GM19240 (cell line): ENCODE data around the gene ASPSCR1.
"Not testable (repeated sequence)": the region's sequence is repeated elsewhere in the genome, so short reads cannot be mapped to it uniquely, and the experiment has no call there.

Experiments used
- DNase-seq: peaks from one replicate; pipeline ENCODE4 v3.0.0; 2011; ENCODE audit warnings: low spot score; ENCODE audit not compliant: insufficient read length

Gene ASPSCR1

GRCh38 chr17:81941484-81942166, 35.8 kb upstream of the ASPSCR1 start:
- DNase-seq = no peak

- no peak for DNase-seq
Observed at GRCh38 chr17:81942167-81942553, 35.3 kb upstream of the ASPSCR1 start.

GRCh38 chr17:81944858-81945257, 32.6 kb upstream of the ASPSCR1 start:
- no peak for DNase-seq

DNA sequence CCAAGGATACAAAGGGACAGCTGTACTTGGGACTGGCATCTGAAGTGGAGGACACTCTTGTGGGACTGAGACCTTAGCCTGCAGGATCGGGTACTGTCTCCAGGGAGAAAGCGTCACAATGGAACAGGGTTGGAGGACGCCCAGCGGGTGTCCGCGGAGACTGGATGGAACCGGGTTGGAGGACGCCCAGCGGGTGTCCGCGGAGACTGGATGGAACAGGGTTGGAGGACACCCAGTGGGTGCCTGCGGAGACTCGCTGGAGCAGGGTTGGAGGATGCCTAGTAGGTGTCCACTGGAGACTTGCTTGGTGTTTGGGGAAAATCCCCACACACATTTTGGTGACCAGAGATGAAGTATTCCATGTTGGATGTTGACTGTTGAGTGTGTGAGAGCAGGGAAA, 30.2 kb upstream of the ASPSCR1 start, which contains the start of gene MYADML2:
Gene MYADML2, minus strand, starts transcription at position 45 of the 400 bp plus-strand sequence. CDS start 5,492 bp downstream, outside the sequence.
- no peak for DNase-seq

DNA sequence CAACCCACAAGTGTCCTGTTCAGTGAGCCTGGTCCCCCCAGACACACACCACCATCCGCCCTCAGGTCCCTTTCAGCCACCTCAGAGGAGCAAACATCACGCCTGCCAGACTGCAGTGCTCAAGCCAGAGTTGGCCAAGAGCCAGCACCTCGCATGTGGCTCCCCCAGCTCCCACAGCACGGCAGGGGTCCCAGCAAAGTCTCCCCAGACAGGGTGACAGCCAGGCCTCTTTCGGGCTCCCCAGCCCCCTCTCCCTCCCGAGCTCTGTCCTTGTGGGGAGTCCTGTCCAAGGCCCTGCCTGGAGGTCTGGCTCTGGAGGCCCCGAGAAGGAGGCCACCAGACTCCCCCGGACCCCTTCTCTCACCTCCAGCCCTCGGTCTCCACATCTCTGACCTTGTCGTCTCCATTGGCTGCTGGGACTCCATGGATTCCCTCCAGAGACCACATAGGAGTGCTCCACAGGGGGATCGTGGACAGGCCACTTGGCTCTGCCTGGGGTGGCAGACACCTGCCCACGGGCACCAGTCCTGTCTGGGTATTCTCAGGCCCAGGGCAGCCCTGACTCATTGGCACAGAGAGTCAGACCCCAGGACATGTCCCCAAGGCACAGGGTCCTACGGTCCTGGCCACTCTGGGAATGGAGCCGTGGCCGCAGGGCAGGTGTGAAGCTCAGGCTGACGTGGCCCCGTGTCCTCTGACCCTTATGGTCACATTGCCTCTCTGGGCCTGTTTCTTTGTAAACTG, 28.6 kb upstream of the ASPSCR1 start:
- no peak for DNase-seq

DNA sequence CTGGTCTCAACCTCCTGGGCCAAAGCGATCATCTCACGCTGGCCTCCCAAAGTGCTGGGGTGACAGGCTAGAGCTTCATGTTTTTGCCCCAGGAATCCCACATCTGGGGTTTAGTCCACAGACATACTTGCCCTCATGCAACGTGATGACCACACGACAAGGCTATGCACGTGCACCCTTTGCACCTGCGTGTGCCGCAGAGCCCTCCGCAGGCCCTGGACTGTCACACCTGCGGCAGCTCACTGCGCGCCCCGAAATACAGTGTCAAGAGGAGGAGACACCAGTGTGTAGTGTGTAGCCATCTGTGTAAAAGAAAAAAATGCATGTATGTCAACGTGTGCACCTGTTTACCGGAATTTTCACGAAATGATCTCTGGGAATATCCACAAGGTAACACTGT, 26.9 kb upstream of the ASPSCR1 start:
- no peak for DNase-seq

DNA sequence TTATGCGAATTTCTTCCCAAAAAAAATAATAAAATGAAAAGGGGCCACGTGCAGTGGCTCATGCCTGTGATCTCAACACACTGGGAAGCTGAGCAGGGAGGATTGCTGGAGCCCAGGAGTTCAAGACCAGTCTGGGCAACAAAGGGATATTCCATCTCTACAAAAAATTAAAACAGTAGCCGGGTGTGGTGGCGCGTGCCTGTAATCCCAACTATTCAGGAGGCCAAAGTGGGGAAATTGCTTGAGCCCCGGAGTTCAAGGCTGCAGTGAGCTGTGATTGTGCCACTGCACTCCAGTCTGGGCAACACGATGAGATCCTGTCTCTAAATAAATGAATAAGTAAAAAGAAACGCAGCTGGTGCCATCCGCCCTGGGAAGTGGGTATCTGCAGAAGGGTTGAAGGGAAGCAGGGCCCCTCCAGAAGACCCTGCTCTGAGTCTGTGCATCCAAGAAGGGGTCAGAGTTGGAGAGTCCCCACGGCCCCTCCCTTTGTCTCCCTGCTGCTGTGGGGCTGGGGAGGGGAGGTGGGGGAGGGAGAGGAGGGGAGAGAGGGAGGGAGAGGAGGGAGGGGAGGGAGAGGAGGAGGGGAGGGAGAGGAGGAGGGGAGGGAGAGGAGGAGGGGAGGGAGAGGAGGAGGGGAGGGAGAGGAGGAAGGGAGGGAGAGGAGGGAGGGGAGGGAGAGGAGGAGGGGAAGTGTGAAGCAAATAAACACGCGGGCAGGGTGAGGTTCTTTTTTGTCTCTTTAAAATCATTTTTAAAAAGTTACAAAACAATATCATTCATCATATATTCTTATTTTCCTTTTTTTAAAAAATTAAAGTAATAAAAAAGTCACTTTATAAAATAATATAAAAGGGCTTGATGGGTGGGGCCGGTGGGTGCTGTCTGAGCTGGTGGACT, 25.4 kb upstream of the ASPSCR1 start:
- no peak for DNase-seq

GRCh38 chr17:81952792-81953228, 24.6 kb upstream of the ASPSCR1 start:
- DNase-seq = no peak

GRCh38 chr17:81953443-81953842, 24.0 kb upstream of the ASPSCR1 start:
- not testable (repeated sequence) for DNase-seq

GRCh38 chr17:81954131-81955057, 23.0 kb upstream of the ASPSCR1 start:
- no peak for DNase-seq

GRCh38 chr17:81955058-81955681, 22.3 kb upstream of the ASPSCR1 start:
- no peak for DNase-seq

- DNase-seq = no peak
Observed at GRCh38 chr17:81955756-81956544, 21.5 kb upstream of the ASPSCR1 start.

- DNase-seq = no peak
Observed at GRCh38 chr17:81956607-81957589, 20.5 kb upstream of the ASPSCR1 start.

GRCh38 chr17:81957691-81958432, 19.6 kb upstream of the ASPSCR1 start:
- DNase-seq = no peak

- no peak for DNase-seq
Observed at GRCh38 chr17:81958633-81959342, 18.6 kb upstream of the ASPSCR1 start.

- peak; percentile 67 for DNase-seq
Observed at GRCh38 chr17:81959362-81960129, 17.9 kb upstream of the ASPSCR1 start.
